Urinary bladder (tissue), 4 donors: ENCODE measurements around the gene LRRTM3. TPM values are rescaled to one million over a fixed set of nuclear protein-coding genes. Genes with fewer than 3 reads are reported as not detected.

Source experiments
- DNase-seq: peaks from one replicate; pipeline ENCODE4 v3.0.0-alpha.2; 2015; ENCODE audit errors: extremely low spot score
- H3K27ac ChIP-seq: one replicate; pipeline ENCODE4 v1.5.1; 2013; ENCODE audit warnings: low read depth, mild to moderate bottlenecking, moderate library complexity
- H3K36me3 ChIP-seq: one replicate; pipeline ENCODE4 v1.6.1; 2013; ENCODE audit warnings: mild to moderate bottlenecking, moderate library complexity; ENCODE audit not compliant: insufficient read depth
- H3K4me1 ChIP-seq: one replicate; pipeline ENCODE4 v1.6.1; 2013; ENCODE audit warnings: mild to moderate bottlenecking, moderate library complexity; ENCODE audit not compliant: insufficient read depth
- H3K4me3 ChIP-seq: one replicate; pipeline ENCODE4 v1.5.1; 2013; ENCODE audit warnings: low read depth, low read length
- WGBS: extraction: QIAGEN DNeasy Blood & Tissue Kit; methylation state at CpG from one replicate; pipeline ENCODE4 v1.1.7; 2013; 5-methylcytosine and 5-hydroxymethylcytosine counted together
- polyA plus RNA-seq: library from polyadenylated mRNA; stranded (reverse); fragments of 200-250 nt; gene quantifications from one replicate; pipeline ENCODE4 v1.2.3, GENCODE V29; 2013
- total RNA-seq: library from RNA; depleted of rRNA; stranded (reverse); fragments of >200 nt; gene quantifications from one replicate; pipeline ENCODE4 v1.2.3, GENCODE V29; 2014
- donor health status: healthy with polysubstance abuse.
- donor health status: healthy.

The LRRTM3 gene
- total and polyA plus RNA-seq, 2 donors = 0.30 to 0.85 TPM

- H3K4me3 ChIP-seq = no peak overlapping the region
- 40% methylated on average over 7 of the region's 7 CpGs for WGBS
- DNase-seq = no peak
These were observed 463 bp upstream of the LRRTM3 start for GRCh38 chr10:66925373-66925772.

GRCh38 chr10:66926841-66927240 lies 1.0 kb downstream of the LRRTM3 start:
- Histone ChIP-seq H3K4me1 (no peaks in the 10 kb centered on the region), H3K36me3 (no peaks in the 10 kb centered on the region), H3K27ac (no peak overlapping the region), H3K4me3 (no peak overlapping the region)
- DNase-seq = no peak
- WGBS = 76% methylated on average over 5 of the region's 5 CpGs

More at GRCh38 chr10:66925373-66925772, 463 bp upstream of the LRRTM3 start:
- no peaks in the 10 kb centered on the region for H3K4me1 ChIP-seq
- H3K27ac ChIP-seq = no peak overlapping the region
- no peaks in the 10 kb centered on the region for H3K36me3 ChIP-seq

GRCh38 chr10:66927251-66927935 lies 1.6 kb downstream of the LRRTM3 start:
- Histone ChIP-seq H3K4me1 (no peaks in the 10 kb centered on the region), H3K36me3 (no peaks in the 10 kb centered on the region), H3K4me3 (no peak overlapping the region), H3K27ac (no peak overlapping the region)
- 72% methylated on average over 11 of the region's 11 CpGs for WGBS
- DNase-seq = no peak

GRCh38 chr10:66927971-66928770 lies 2.3 kb downstream of the LRRTM3 start:
- Histone ChIP-seq H3K27ac (no peak overlapping the region), H3K4me3 (no peak overlapping the region), H3K36me3 (no peaks in the 10 kb centered on the region), H3K4me1 (no peaks in the 10 kb centered on the region)
- 6% methylated on average over 30 of the region's 30 CpGs for WGBS
- DNase-seq = no peak

- WGBS = 40% methylated on average over 3 of the region's 3 CpGs
- H3K36me3 ChIP-seq = no peaks in the 10 kb centered on the region
- no peak overlapping the region for H3K27ac ChIP-seq
- DNase-seq = no peak
- no peak overlapping the region for H3K4me3 ChIP-seq
- no peaks in the 10 kb centered on the region for H3K4me1 ChIP-seq
These were observed 2.9 kb downstream of the LRRTM3 start for GRCh38 chr10:66928776-66929175.

GRCh38 chr10:66929375-66929774 lies 3.5 kb downstream of the LRRTM3 start:
- no peak for DNase-seq
- WGBS = 67% methylated on average over 5 of the region's 5 CpGs
- no peaks in the 10 kb centered on the region for H3K4me1 ChIP-seq

GRCh38 chr10:66931340-66931948 lies 5.6 kb downstream of the LRRTM3 start:
- H3K27ac ChIP-seq = no peak overlapping the region
- WGBS = 27% methylated on average over 5 of the region's 5 CpGs
- no peaks in the 10 kb centered on the region for H3K4me1 ChIP-seq
- no peak overlapping the region for H3K4me3 ChIP-seq
- DNase-seq = peak; percentile 37
- no peaks in the 10 kb centered on the region for H3K36me3 ChIP-seq

More at GRCh38 chr10:66929375-66929774, 3.5 kb downstream of the LRRTM3 start:
- no peak overlapping the region for H3K27ac ChIP-seq
- H3K4me3 ChIP-seq = no peak overlapping the region
- no peaks in the 10 kb centered on the region for H3K36me3 ChIP-seq

- no peak for DNase-seq
- H3K36me3 ChIP-seq = no peaks in the 10 kb centered on the region
- H3K4me3 ChIP-seq = no peak overlapping the region
- H3K27ac ChIP-seq = no peak overlapping the region
- H3K4me1 ChIP-seq = no peaks in the 10 kb centered on the region
- 45% methylated on average over 3 of the region's 3 CpGs for WGBS
These were observed 6.1 kb downstream of the LRRTM3 start for GRCh38 chr10:66931949-66932343.

- DNase-seq = no peak
- Histone ChIP-seq H3K27ac (no peak overlapping the region), H3K4me1 (no peaks in the 10 kb centered on the region), H3K36me3 (no peaks in the 10 kb centered on the region), H3K4me3 (no peak overlapping the region)
These were observed 8.9 kb downstream of the LRRTM3 start for GRCh38 chr10:66934711-66935110.

- WGBS = 21% methylated on average over 3 of the region's 3 CpGs
- Histone ChIP-seq H3K27ac (no peak overlapping the region), H3K36me3 (no peaks in the 10 kb centered on the region), H3K4me3 (no peak overlapping the region), H3K4me1 (no peaks in the 10 kb centered on the region)
- no peak for DNase-seq
These were observed 15.1 kb downstream of the LRRTM3 start for GRCh38 chr10:66940965-66941364.

GRCh38 chr10:66941491-66941890 lies 15.7 kb downstream of the LRRTM3 start:
- Histone ChIP-seq H3K4me3 (no peak overlapping the region), H3K4me1 (no peaks in the 10 kb centered on the region), H3K36me3 (no peaks in the 10 kb centered on the region), H3K27ac (no peak overlapping the region)
- no peak for DNase-seq
- 30% methylated on average over 5 of the region's 5 CpGs for WGBS

- no peak for DNase-seq
- no peak overlapping the region for H3K27ac ChIP-seq
- no peaks in the 10 kb centered on the region for H3K4me1 ChIP-seq
- no peaks in the 10 kb centered on the region for H3K36me3 ChIP-seq
- H3K4me3 ChIP-seq = no peak overlapping the region
- 93% methylated on average over 1 of the region's 1 CpG for WGBS
These were observed 16.6 kb downstream of the LRRTM3 start for GRCh38 chr10:66942407-66942806.

GRCh38 chr10:66943590-66943989 lies 17.8 kb downstream of the LRRTM3 start:
- no peak overlapping the region for H3K27ac ChIP-seq
- DNase-seq = no peak
- no peaks in the 10 kb centered on the region for H3K4me1 ChIP-seq
- no peak overlapping the region for H3K4me3 ChIP-seq
- 94% methylated on average over 2 of the region's 2 CpGs for WGBS
- H3K36me3 ChIP-seq = no peaks in the 10 kb centered on the region

- no peak for DNase-seq
- H3K36me3 ChIP-seq = no peaks in the 10 kb centered on the region
- no peak overlapping the region for H3K27ac ChIP-seq
- no peaks in the 10 kb centered on the region for H3K4me1 ChIP-seq
- H3K4me3 ChIP-seq = no peak overlapping the region
- 68% methylated on average over 2 of the region's 2 CpGs for WGBS
These were observed 26.1 kb downstream of the LRRTM3 start for GRCh38 chr10:66951896-66952295.
